HG02759 (cell line): ENCODE measurements around the gene CCSAP.
A peak's percentile ranks its signal among the peaks of the same experiment; 100 is the strongest.
"Not testable (repeated sequence)": the region's sequence is repeated elsewhere in the genome, so short reads cannot be mapped to it uniquely, and the experiment has no call there.

ENCODE experiments used
- ATAC-seq: cut with Tn5 transposase; IDR thresholded peaks from one replicate; pipeline ENCODE4 v1.9.1; 2021; ENCODE audit warnings: mild to moderate bottlenecking, moderate library complexity; ENCODE audit not compliant: unreplicated experiment

CCSAP gene

DNA sequence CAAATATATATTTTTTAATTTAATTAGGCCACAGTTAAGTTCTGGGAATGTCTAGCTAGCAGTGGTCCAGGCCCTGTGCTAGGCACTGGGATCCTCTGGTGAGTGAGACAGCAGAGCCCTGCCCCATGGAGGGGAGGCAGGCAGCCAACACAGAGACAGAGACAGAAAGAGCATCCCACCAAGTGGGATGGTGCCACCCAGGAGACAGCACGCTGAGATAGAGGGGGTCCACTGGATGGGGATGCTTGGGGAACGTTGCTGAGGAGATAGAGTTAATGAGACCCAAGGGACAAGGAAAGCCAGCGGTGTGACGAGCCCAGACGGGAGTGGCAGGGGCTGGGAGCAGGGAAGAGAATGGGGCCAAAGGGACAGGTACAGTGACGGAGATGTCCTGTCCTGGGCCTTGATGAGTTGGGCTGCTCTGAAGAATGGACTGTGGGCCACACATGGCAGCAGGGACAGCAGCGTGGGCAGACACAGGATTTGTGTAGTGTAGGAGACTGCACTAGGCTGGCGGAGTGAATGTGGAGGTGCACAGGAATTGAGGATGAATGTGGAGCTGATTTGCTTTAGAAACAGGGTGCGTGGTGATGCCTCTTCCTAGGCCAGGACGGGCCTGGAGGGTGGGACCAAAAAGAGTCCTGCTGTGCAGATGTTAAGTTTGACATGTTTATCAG is 49.2 kb downstream of the CCSAP start:
- no peak for ATAC-seq

DNA sequence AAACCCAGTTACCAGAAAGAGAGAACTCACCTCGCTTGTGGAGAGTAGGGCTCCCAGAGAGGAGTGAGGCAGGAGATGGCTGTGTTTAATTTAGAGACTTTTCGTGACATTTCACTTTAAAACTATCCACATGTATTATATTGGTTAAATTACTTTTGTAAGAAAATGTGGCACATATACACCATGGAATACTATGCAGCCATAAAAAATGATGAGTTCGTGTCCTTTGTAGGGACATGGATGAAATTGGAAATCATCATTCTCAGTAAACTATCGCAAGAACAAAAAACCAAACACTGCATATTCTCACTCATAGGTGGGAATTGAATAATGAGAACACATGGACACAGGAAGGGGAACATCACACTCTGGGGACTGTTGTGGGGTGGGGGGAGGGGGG is 51.2 kb downstream of the CCSAP start:
- ATAC-seq: not testable (repeated sequence)

DNA sequence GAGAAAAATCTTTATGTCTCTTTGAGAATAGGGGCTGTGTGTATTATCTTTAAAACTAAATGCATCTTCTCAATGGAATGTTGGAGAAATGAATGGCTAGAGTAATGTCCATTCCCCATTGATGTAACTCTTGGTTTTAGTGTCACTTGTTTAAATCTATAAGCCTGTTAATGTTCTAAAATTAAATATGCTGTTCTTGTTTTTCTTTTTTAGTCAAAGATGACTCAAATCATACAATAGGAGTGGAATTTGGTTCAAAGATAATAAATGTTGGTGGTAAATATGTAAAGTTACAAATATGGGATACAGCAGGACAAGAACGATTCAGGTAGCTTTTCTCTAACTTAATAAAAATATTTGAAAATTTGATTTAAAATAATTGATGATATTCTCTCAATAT is 54.3 kb downstream of the CCSAP start:
- no peak for ATAC-seq

DNA sequence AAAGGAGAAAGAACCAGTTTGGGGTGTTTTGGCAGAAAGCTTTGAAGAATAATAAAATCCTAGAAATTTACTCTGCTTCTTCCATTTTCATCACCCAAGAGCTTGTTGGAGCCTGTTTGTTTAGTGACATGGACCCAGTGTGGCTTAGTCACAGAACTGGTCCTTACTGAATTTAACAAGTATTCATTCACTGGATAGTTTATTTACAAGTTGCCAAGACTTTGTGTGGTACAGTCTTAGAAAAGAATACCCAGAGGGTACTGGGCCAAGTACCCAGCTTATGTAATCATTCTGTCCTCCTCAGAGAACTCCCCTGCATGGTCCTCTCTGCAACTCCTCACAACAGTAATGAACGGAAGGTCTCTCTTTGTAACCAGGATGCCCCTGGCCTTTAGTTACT is 55.6 kb downstream of the CCSAP start:
- ATAC-seq: no peak

DNA sequence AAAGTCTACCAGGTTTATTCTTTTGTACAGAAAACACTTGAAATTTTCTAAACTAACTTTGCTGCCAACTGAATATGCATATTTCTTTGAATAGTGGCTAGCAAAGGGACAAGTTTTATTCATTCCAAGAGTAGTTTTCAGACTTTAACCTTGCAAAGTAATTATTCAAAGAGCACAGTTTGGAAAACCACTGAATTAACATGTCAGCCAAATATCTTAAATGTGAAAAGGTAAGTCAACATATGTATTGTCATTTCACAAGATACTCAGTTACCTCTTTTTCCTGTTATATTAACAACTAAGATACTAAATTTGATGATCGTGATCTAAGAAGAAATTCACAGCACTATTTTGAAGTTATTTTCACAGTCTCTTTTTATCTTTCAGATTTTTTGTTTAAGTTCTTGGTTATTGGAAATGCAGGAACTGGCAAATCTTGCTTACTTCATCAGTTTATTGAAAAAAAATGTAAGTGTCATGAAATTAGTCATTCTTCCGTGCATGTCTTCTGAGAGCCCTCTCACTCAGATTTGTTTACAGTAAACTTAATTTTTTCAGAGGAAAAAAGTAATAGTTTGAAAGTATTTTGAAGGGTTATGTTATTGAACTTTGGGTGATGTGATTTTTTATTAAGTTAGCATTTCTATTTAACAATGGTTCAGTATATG is 56.6 kb downstream of the CCSAP start:
- no peak for ATAC-seq

DNA sequence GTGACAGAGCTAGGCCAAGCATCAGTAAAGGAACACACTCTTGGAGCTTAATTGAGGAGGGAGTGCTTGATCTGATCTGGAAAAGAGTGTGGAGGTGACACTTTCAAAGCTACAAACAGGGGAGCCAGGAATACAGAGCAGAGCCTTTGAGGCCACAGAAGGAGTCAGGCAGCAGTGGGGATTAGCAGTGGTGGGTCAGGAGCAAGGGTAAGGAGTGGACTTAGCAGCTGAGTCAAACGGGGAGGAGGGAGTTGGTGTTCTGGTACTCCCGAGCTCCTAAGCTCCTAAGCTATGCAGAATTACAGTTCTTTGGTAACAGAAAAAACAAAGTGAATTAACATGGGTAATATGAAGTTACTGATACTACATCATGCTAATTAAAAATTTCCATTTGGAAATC is 57.4 kb downstream of the CCSAP start:
- no peak for ATAC-seq

DNA sequence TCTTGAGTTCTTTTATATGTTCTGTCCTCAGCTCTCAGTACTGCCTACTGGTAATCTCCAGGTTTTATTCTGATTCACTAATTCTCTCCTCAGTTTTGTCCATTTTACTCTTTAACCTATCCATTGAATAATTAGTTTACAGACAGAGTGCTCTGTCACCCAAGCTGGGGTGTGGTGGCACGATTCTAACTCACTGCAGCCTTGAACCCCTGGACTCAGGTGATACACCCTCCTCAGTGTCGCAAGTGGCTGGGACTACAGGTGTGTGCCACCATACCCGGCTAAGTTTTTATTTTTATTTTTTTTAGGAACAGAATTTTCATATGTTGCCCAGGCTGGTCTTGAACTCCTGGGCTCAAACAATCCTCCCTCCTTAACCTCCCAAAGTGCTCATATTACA is 58.0 kb downstream of the CCSAP start:
- ATAC-seq: no peak

DNA sequence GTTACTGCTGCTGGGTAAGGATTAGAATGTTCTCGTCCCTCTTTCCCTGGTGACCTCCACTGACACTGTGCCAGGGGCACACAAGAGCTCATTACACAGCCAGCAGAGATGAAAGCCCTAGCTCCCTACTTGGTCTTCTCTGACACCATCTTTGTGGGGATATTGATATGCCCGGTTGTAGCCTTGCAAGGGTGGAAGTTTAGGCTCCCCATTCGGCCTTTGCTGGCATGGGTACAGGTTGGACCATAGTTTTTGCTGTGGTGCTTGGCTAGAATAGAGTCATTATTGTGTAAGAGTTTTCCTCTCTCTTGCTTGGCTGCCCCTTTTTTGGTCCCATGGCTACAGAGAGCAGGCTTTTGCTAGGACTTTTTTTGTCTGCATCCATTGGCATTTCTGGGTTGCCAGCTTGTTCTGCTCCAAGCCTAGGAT is 59.6 kb downstream of the CCSAP start:
- ATAC-seq: no peak

DNA sequence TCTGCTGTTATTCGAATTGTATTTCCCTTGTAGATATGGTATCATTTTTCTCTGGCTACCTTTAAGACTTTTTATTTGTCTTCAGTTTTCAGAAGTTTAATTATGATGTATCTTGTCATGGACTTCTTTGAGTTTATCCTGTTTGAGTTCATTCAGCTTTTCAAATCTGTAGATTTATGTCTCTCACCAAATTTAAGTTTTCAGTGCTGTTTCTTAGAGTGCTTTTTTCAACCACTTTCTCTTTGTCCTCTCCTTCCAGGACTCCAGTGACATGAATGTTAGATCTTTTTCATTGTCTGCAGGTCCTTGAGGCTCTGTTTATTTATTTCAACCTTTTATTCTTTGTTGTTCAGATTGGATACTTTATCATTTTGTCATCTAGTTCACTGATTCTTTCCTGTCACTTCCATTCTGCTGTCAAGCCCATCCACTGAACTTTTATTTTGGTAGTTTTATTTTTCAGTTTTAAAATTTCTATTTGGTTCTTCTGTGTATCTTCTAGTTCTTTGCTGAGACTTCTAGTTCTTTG is 60.5 kb downstream of the CCSAP start:
- no peak for ATAC-seq

DNA sequence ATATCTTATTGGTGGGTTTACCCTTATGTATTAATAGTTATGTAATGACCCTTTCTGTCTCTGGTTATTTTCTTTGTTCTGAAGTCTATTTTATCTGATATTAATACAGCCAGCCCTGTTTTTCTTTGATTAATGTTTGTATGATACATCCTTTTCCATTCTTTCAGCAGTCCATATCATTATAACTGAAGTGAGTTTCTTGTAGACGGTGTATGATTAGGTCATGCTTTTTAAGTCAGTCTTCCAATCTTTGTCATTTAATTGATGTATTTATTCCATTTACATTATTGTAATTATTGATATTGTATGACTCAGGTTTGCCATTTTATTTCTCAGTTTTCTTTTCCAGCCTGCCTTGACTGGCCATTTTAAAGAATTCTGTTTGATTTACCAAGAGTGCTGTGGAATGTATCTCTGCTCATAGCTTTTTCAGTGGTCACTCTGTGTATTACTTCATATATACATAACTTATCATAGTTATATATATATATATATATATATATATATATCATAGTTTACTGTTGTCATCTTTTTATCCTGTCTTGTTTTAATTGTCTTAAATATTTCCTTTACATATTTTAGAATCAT is 61.4 kb downstream of the CCSAP start:
- no peak for ATAC-seq

DNA sequence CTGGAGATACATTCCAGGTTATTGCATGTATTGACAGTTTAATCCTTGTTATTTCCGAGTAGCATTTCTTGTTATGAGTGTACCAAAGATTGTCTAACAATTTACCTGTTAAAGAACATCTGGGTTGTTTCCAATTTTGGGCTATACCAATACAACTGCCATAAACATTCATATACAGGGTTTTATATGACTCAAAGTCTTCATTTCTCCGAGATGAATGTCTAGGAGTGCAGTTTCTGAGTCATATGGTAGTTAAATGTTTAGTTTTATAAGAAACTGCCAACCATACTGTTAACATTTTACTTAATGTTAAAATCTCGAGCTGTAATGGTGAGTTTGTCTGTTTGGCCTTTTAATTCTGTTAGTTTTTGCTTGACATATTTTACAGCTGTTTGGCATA is 61.9 kb downstream of the CCSAP start:
- ATAC-seq: no peak

DNA sequence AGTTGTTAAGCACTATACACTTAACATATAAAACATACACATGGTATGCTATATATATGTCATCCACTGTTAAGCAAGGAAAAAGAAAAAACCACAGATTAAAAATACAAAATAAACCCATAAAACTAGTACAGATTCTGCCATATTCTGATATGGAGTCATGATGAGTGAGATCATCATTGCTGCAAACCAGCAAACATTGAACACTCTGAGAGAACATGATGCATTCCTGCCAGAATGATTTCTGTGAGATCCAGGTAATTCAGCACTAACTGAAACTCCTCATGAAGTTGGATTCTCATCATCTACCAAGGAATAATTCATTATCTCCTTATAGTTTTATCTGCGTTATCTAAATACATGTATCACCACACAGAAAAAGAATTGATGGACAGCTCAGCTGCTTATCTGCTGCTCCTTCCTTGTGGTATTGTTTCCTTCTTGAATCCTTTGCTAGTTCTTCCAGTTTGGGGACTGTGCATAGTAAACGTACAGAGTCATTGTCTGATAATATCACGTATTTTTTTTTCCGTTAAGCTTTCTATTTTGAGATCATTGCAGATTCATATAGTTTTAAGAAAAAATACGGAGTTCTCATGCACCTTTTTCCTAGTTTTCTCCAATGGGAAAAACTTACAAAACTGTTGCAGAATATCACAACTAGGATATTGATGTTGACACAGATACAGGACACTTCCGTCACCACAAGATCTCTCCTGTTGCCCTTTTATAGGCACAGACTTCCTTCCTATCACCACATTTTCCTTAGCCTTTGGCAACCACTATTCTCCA is 62.6 kb downstream of the CCSAP start:
- no peak for ATAC-seq

DNA sequence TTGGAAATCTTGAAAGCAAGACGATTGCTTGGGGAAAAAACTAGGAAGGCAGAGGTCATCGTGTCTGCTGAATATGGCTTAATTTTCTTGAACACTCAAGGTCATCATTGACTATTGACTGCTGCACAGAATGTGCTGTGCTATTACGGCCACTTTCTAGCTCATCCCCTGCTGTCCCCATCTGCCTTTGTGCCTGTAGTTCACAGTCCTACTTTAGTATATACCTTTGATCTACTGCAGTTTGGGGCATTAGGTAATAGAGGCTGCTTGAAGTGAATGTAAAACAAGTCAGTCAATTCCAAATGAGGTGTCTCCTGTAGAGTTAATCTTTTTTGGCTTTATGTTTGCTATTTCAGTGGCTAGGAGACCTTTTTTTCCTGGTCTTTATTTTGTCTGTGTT is 63.6 kb downstream of the CCSAP start:
- ATAC-seq: no peak

DNA sequence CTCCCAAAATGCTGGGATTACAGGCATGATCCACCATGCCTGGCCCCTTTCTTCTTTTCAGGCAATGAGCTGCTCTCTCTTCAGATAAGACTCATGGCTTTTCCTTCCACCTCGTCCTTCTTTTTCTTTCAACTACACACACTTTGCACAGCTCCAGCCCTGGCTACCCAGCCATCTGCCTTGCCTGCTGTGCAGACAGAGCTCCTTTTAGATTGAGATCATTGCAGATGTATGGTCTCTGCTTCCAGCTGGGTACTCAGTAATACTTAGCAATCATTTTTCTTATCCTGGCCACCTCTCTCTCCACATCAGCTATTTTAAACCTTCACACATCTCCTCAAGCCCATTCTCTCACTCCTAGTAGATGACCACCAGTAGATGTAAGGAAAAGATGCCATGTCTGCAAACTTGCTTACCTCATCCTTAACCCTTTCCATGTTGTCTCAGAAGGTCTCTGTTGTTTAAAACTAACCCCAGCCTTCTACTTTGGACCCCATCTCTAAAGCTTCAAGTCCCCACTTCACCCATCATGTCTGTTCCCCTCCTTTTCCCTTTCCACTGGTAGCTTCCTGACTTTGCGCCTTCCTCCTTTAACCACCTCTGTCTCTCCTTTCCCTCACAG is 64.6 kb downstream of the CCSAP start:
- ATAC-seq: no peak

DNA sequence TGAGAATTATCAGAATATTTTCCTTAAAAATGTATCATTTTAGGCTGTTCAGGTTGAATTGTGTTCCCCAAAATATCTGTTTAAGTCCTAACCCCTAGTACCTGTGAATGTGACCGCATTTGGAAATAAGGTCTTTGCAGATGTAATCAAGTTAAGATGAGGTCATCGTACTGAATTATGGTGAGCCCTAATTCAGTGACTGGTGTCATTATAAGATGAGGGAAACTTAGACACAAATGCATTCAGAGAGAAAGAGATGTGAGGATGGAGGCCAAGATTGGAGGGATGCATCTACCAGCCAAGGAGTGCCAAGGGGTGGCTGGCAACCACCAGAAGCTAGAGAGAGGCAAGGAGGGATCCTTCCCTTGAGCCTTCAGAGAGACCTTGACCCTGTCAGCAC is 67.8 kb downstream of the CCSAP start:
- no peak for ATAC-seq

DNA sequence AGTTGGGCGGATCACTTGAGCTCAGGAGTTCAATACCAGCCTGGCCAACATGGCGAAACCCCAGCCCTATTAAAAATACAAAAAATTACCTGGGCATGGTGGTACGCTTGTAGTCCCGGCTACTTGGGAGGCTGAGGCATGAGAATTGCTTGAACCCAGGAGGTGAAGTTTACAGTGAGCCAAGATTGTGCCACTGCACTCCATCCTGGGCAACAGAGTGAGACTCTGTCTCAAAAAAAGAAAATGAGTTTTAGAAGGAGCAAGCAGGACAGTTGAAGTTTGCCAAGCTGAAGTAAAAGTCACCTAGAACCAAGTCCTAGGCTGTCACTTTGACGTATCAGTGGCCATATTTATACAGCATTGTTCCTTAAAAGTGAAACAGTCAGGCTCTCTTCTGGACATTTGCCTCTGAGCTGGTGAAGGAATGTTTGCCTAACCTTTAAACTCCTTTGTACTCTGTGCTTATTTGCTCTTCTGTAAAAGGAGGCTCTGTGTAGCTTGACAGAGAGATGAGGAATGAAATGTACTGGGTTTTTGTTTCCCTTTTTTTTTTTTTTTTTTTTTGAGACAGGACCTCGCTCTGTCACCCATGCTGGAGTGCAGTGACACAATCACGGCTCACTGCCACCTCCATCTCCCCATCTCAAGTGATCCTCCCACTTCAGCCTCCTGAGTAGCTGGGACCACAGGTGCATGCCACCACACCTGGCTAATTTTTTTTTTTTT is 69.2 kb downstream of the CCSAP start:
- ATAC-seq: no peak

DNA sequence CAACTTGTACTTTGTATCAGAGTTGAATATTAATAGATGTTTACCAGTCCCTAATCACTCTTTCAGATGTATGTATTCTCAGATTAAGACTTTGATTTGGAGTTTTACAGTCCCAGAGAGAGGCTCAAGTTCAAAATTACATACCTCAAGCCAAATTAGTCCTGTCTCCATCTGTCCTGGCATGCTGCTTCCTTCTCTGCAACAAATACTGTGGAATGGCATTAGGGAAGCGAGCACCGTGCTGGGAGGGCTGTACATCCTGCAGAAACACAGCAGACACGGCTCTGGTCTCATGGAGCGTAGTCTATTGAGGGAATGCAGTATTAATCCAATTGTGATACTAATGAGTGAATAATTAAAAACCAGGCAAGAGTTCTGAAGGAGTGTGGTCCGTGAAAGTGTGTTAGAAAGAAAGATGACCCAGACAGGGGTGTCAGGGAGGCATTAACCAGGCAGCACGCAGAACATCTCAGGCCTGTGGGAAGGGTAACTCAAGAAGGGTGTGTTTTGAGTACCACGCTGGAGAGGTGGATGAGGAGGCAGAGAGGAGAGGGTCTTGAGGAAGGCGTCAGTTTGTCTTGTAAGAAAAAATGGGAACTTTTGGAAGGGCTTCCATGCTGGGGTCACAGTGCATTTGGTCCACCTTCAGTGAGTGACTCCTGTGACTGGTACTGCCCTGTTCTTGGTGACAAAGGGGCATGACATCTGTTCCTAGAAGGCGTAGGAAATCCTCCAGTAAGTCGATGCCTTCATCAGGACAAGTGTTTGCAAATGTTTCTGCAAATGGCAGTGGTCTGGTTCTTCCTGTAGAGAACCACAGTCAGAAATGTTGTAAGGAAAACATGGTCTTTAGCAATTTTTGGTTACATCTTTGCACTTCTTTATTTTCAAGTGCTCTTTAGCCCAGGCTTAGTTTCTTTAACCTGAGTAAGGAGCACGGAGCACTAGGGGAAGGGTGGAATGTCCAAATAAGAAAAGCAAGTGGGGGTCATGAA is 70.4 kb downstream of the CCSAP start:
- ATAC-seq: no peak

DNA sequence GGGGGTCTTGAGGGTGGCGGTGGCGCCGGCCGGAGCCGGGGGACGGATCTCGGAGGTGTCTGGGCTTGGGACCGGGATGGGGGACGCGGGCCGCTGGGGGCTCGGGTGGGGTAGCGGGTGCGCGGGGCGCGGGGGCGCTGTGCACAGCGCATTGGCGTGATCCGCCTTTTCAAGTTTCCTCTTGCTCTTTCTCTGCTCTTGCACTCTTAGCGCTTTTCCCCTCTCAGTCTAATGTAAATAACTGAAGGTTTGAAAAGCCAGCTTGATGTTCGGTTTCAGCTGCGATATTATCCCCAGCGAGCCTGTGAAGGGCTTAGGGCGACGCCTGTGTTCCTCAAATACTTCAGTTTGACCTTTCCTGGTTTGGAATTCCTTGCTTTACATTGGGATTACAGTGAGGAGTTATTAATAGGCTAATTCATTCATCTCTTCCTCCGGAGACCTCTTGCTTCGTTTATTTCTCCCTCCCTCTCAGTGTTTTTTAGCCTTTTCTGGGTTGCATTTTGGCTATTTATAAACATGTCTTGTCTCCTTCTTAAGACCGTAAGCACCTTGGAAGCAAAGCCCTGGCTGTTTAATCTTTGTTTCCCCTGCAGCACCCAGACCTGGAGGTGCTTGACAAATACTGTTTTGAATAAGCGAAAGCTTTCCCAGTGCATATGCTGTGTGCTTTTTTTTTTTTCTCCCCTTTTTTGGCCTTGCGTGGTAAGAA is 71.2 kb downstream of the CCSAP start:
- ATAC-seq: peak; percentile 49
